K562 (cell line): ENCODE data around the gene CACNG5. TPM values are rescaled to one million over a fixed set of nuclear protein-coding genes. Genes with fewer than 3 reads are reported as not detected.

Source experiments
- ATAC-seq: fragments of 200-7000 bp; cut with Tn5 transposase; 3 replicates; pipeline ENCODE4 v1.9.1; 2020; ENCODE audit warnings: moderate library complexity
- BruUV-seq: library from RNA; stranded (reverse); fragments of 400-500 nt; replicated peaks from 2 replicates; lab custom pipeline; 2021; lab: Mats Ljungman, UMichigan
- CTCF ChIA-PET: fragments of 300-600 bp; formaldehyde crosslinking; extraction: SDS; loops from one replicate; lab custom pipeline; 2021; ENCODE audit warnings: low intra/inter-chr PET ratio; lab: Yijun Ruan, JAX
- POLR2A ChIA-PET: fragments of 300-600, 350-650 bp; sonication (Branson Sonifier 250); formaldehyde crosslinking; extraction: SDS; loops from one replicate; lab custom pipeline; 2021; ENCODE audit warnings: antibody characterized with exemption, inconsistent platforms; lab: Yijun Ruan, JAX
- DNase-seq, 4 experiments: peaks; one replicate each; pipeline versions ENCODE4 v3.0.0 to v3.0.0-alpha.2; 2011 to 2018; ENCODE audit warnings: low spot score in 3 of 4, mixed read lengths in 3 of 4; ENCODE audit errors: extremely low read depth in 1 of 4
- FAIRE-seq: peaks from 2 replicates; lab custom pipeline; 2011; peaks lifted over from hg19 to GRCh38; lab: Jason Lieb, UNC
- H2AFZ ChIP-seq: 2 replicates; pipeline ENCODE4 v1.6.0; 2011; ENCODE audit warnings: low read depth, low read length, control low read depth, inconsistent platforms
- H3K27ac ChIP-seq: fragments of 200-600 bp; 3 replicates; pipeline ENCODE4 v1.8.0; 2011; ENCODE audit warnings: low read depth, mild to moderate bottlenecking, control low read depth, inconsistent platforms, low read length, moderate library complexity, mixed read lengths; ENCODE audit errors: extremely low read depth
- H3K27me3 ChIP-seq, 2 experiments: fragments of 300-600 bp in 1 of 2; 2 replicates in 1 of 2; 3 replicates in 1 of 2; pipeline versions ENCODE4 v1.6.0 to v1.8.0; 2011; ENCODE audit warnings: inconsistent platforms in 2 of 2, low read length in 2 of 2, mild to moderate bottlenecking in 1 of 2, mixed read lengths in 1 of 2, moderate library complexity in 1 of 2; ENCODE audit not compliant: control insufficient read depth in 2 of 2, insufficient read depth in 2 of 2
- H3K36me3 ChIP-seq: fragments of 300-600 bp; 3 replicates; pipeline ENCODE4 v1.8.0; 2011; ENCODE audit warnings: mild to moderate bottlenecking, low read length, inconsistent platforms; ENCODE audit not compliant: control insufficient read depth, insufficient read depth
- H3K4me1 ChIP-seq, 2 experiments: fragments of 200-600 bp in 1 of 2; replicated peaks in 1 of 2; 2 replicates in 1 of 2; 3 replicates in 1 of 2; pipeline versions ENCODE4 v1.5.1 to v1.8.0; 2011; ENCODE audit warnings: inconsistent platforms in 2 of 2, low read length in 2 of 2, mild to moderate bottlenecking in 1 of 2, mixed read lengths in 1 of 2, moderate library complexity in 1 of 2; ENCODE audit not compliant: control insufficient read depth in 2 of 2, insufficient read depth in 2 of 2
- H3K4me2 ChIP-seq: 2 replicates; pipeline ENCODE4 v1.6.1; 2011; ENCODE audit warnings: low read length, control low read depth, inconsistent platforms, mixed read lengths; ENCODE audit not compliant: insufficient read depth
- H3K4me3 ChIP-seq: fragments of 200-600 bp; sonication (generic), shearing (Covaris generic); 2 replicates; pipeline ENCODE4 v1.5.1; 2016; ENCODE audit warnings: control low read depth, inconsistent platforms
- H3K79me2 ChIP-seq: fragments of 200-600 bp; 3 replicates; pipeline ENCODE4 v1.8.0; 2011; ENCODE audit warnings: low read length, inconsistent platforms; ENCODE audit not compliant: control insufficient read depth, insufficient read depth
- H3K9ac ChIP-seq, 2 experiments: 2 replicates each; pipeline versions ENCODE4 v1.6.0 to v1.6.1; 2011; ENCODE audit warnings: low read depth in 2 of 2, low read length in 2 of 2, control low read depth in 1 of 2, inconsistent platforms in 1 of 2, mild to moderate bottlenecking in 1 of 2, mixed read lengths in 1 of 2; ENCODE audit not compliant: insufficient read depth in 1 of 2
- H3K9me1 ChIP-seq: one replicate; pipeline ENCODE4 v1.6.0; 2011; ENCODE audit warnings: inconsistent platforms, mild to moderate bottlenecking, low read length, moderate library complexity; ENCODE audit not compliant: control insufficient read depth, insufficient read depth
- H3K9me3 ChIP-seq: replicated peaks from 2 replicates; pipeline ENCODE4 v1.5.1; 2011; ENCODE audit warnings: low read depth, low read length, inconsistent platforms; ENCODE audit not compliant: control insufficient read depth, insufficient read depth
- H4K20me1 ChIP-seq: replicated peaks from 2 replicates; pipeline ENCODE4 v1.6.1; 2011; ENCODE audit warnings: low read length, inconsistent platforms, mixed read lengths; ENCODE audit not compliant: control insufficient read depth, insufficient read depth
- HBP1 ChIP-seq: fragments of 450-650 bp; formaldehyde crosslinking; IDR thresholded peaks from 2 replicates; pipeline ENCODE4 v1.4.0; 2022; ENCODE audit warnings: missing genetic modification characterization
- REST ChIP-seq, 2 experiments: fragments of 450-650 bp; formaldehyde crosslinking in 1 of 2; IDR thresholded peaks; 2 replicates each; pipeline versions ENCODE4 v1.4.0 to v1.6.1; 2014 to 2020; ENCODE audit warnings: mild to moderate bottlenecking in 2 of 2, borderline replicate concordance in 1 of 2, low read depth in 1 of 2
- SIX5 ChIP-seq, 2 experiments: IDR thresholded peaks; 2 replicates each; pipeline ENCODE4 v1.6.1; 2011; ENCODE audit warnings: low read length in 2 of 2, borderline replicate concordance in 1 of 2, low read depth in 1 of 2, mild to moderate bottlenecking in 1 of 2, moderate library complexity in 1 of 2; ENCODE audit not compliant: insufficient read depth in 1 of 2
- SNRNP70 ChIP-seq: fragments of 200-400 bp; formaldehyde crosslinking; optimal IDR thresholded peaks from 2 replicates; pipeline ENCODE3; 2017; ENCODE audit warnings: low read depth, low read length
- TBL1XR1 ChIP-seq, 2 experiments: IDR thresholded peaks; 2 replicates each; pipeline ENCODE4 v1.6.1; 2012; ENCODE audit warnings: improper control_type of control experiment in 2 of 2, low read length in 2 of 2, mild to moderate bottlenecking in 1 of 2
- ZBTB11 ChIP-seq, 3 experiments: fragments of 200-800 bp in 1 of 3; fragments of 250-450 bp in 1 of 3; fragments of 450-650 bp in 1 of 3; sonication (Bioruptor Pico) in 1 of 3; sonication (Bioruptor generic) in 1 of 3; formaldehyde crosslinking in 1 of 3; IDR thresholded peaks; 2 replicates each; pipeline versions ENCODE4 v1.6.1 to v1.8.0; 2016 to 2022; ENCODE audit warnings: mild to moderate bottlenecking in 2 of 3, missing genetic modification characterization in 2 of 3, missing compliant biosample characterization in 1 of 3, moderate library complexity in 1 of 3
- WGBS: fragments of 100-300 bp; shearing (Covaris generic); methylation state at CpG from one replicate; pipeline ENCODE4 v1.1.6; 2016; ENCODE audit warnings: low coverage, mixed read lengths; ENCODE audit not compliant: insufficient coverage; ENCODE audit errors: missing lambda C conversion rate; 5-methylcytosine and 5-hydroxymethylcytosine counted together
- in situ Hi-C: fragments of 300-500 bp; cut with MboI; formaldehyde crosslinking; loops from 4 replicates; pipeline ENCODE4 v1.15.0; 2018; ENCODE audit warnings: inconsistent platforms, mixed read lengths
- intact Hi-C: fragments of 100-400 bp; cut with micrococcal nuclease; formaldehyde crosslinking; loops from 2 replicates; pipeline ENCODE4 v1.14.2; 2022
- polyA plus RNA-seq, 8 experiments: library from polyadenylated mRNA; depleted of rRNA in 4 of 8; stranded (reverse) in 5 of 8; unstranded in 3 of 8; fragments of >200 nt; fragmentation: Nextera tagmentation in 2 of 8; fragmentation: Illumina TruSeq in 1 of 8; extraction: Ambion mirVana in 2 of 8; extraction: Trizol in 1 of 8; gene quantifications; 2 replicates each; pipeline versions ENCODE4 v1.2.1 to v1.2.3, GENCODE V29; 2011 to 2014; ENCODE audit warnings: inconsistent platforms in 1 of 8, missing spikeins in 1 of 8
- total RNA-seq, 7 experiments: library from RNA; depleted of rRNA in 6 of 7; stranded (reverse); fragments of >200 nt in 6 of 7; fragmentation: Illumina TruSeq in 2 of 7; extraction: Trizol in 2 of 7; gene quantifications; 2 replicates each; pipeline versions ENCODE4 v1.2.1 to v1.2.3, GENCODE V29; 2011 to 2021; ENCODE audit warnings: low replicate concordance in 1 of 7

The CACNG5 gene
- total and polyA plus RNA-seq, 9 of the 15 experiments (the other 6 are each of a cell fraction or from before 2014, with no cell fraction given), result not detected

GRCh38 chr17:66829883-66830282, 5.0 kb upstream of the CACNG5 start (continued):
- TF ChIP-seq REST (IDR thresholded peaks at IDR 0.05; ENCODE audit: borderline replicate concordance), result no peak
- 0 out of 2 replicates have a peak, but pooled peaks have one; percentile 11 for TF ChIP-seq REST (CRISPR knock-in tag; IDR thresholded peaks at IDR 0.05; ENCODE audit: low read depth)

- intact Hi-C loops, result no loop called here
- Histone ChIP-seq H2AFZ (no peak overlapping the region), H3K27me3 (peaks cover 7 to 54% of the 10 kb centered on the region in 2 experiments), H4K20me1 (peaks cover 12% of the 10 kb centered on the region), H3K4me2 (no peak overlapping the region), H3K9me1 (no peaks in the 10 kb centered on the region), H3K4me1 (peaks cover 0 to 9% of the 10 kb centered on the region in 2 experiments; a peak in 2 of 5 replicates), H3K27ac (no peak overlapping the region), H3K4me3 (no peak overlapping the region), H3K36me3 (no peaks in the 10 kb centered on the region), H3K9ac (no peak overlapping the region), H3K79me2 (no peaks in the 10 kb centered on the region), H3K9me3 (no peaks in the 10 kb centered on the region)
- ChIA-PET POLR2A (no interaction called here), CTCF (no interaction called here)
- in situ Hi-C loops, result no loop called here
- ATAC-seq, result no peak
- BruUV-seq, result no TSS peak
- no peak for DNase-seq
- FAIRE-seq, result no peak
- 0% methylated on average over 4 of the region's 4 CpGs for WGBS
- TF ChIP-seq HBP1 (CRISPR knock-in tag), result no peak
- no peak for TF ChIP-seq TBL1XR1 (IDR thresholded peaks at IDR 0.05; ENCODE audit: low read length in 2 of 2)
- no peak for TF ChIP-seq ZBTB11 (CRISPR knock-in tag; IDR thresholded peaks at IDR 0.05)
- no peak for TF ChIP-seq SIX5 (IDR thresholded peaks at IDR 0.05; ENCODE audit: borderline replicate concordance in 1 of 2, insufficient read depth in 1 of 2, low read depth in 1 of 2, low read length in 2 of 2)
- no peak for TF ChIP-seq SNRNP70
Measured at GRCh38 chr17:66830451-66830850, 4.5 kb upstream of the CACNG5 start.
